B cell (primary cell): Measurements from ENCODE around the gene PCSK2. TPM values are rescaled to one million over a fixed set of nuclear protein-coding genes. Genes with fewer than 3 reads are reported as not detected.

Experiments used
- ATAC-seq: fragments of 200-7000 bp; cut with Tn5 transposase; one replicate; pipeline ENCODE4 v1.10.0; 2021; ENCODE audit warnings: low read depth, mild to moderate bottlenecking, moderate number of reproducible peaks, moderate library complexity
- CTCF ChIA-PET: fragments of 350-600 bp; sonication (Branson Sonifier 250); formaldehyde crosslinking; loops from one replicate; lab custom pipeline; 2021; ENCODE audit warnings: antibody characterized with exemption, inconsistent platforms; lab: Charles Lee
- POLR2A ChIA-PET: fragments of 350-600 bp; sonication (Branson Sonifier 250); formaldehyde crosslinking; loops from one replicate; lab custom pipeline; 2021; ENCODE audit warnings: antibody characterized with exemption; lab: Charles Lee
- DNase-seq: peaks from one replicate; pipeline ENCODE4 v3.0.0; 2013
- H2AFZ ChIP-seq: 2 replicates; pipeline ENCODE4 v1.6.1; 2012; ENCODE audit warnings: mild to moderate bottlenecking, low read depth, low read length; ENCODE audit not compliant: insufficient read depth, poor library complexity, severe bottlenecking
- H3K27ac ChIP-seq, 2 donors: 1 replicate in 1 of 2; 2 replicates in 1 of 2; pipeline ENCODE4 v1.5.1; 2012 to 2013; ENCODE audit warnings: low read length in 2 of 2, mild to moderate bottlenecking in 2 of 2, moderate library complexity in 1 of 2
- H3K27me3 ChIP-seq, 4 experiments: fragments of 200-600 bp in 1 of 4; sonication (generic) in 1 of 4; replicated peaks in 1 of 4; 1 replicate in 2 of 4; 2 replicates in 2 of 4; pipeline versions ENCODE4 v1.6.1 to v1.7.0; 2013 to 2016; ENCODE audit warnings: low read length in 3 of 4, mild to moderate bottlenecking in 2 of 4, mixed read lengths in 1 of 4, moderate library complexity in 1 of 4; ENCODE audit not compliant: insufficient read depth in 4 of 4, control insufficient read depth in 3 of 4; ENCODE audit errors: control extremely low read depth in 1 of 4
- H3K36me3 ChIP-seq, 2 experiments: replicated peaks in 1 of 2; 1 replicate in 1 of 2; 2 replicates in 1 of 2; pipeline versions ENCODE4 v1.6.1 to v1.7.1; 2013; ENCODE audit warnings: low read length in 1 of 2; ENCODE audit not compliant: insufficient read depth in 2 of 2, control insufficient read depth in 1 of 2; ENCODE audit errors: control extremely low read depth in 1 of 2, extremely low read depth in 1 of 2
- H3K4me1 ChIP-seq, 2 donors: fragments of 200-600 bp in 1 of 2; sonication (generic) in 1 of 2; 1 replicate in 1 of 2; 2 replicates in 1 of 2; pipeline versions ENCODE4 v1.5.1 to v1.6.1; 2013 to 2017; ENCODE audit warnings: low read length in 2 of 2; ENCODE audit not compliant: control insufficient read depth in 2 of 2, insufficient read depth in 2 of 2
- H3K4me2 ChIP-seq: replicated peaks from 2 replicates; pipeline ENCODE3; 2012; ENCODE audit warnings: mild to moderate bottlenecking, low read depth, low read length; ENCODE audit not compliant: poor library complexity, severe bottlenecking
- H3K4me3 ChIP-seq, 5 experiments: fragments of 200-600 bp in 1 of 5; sonication (generic) in 1 of 5; 1 replicate in 3 of 5; 2 replicates in 2 of 5; pipeline versions ENCODE4 v1.5.1 to v1.7.0; 2011 to 2016; ENCODE audit warnings: low read length in 4 of 5, mild to moderate bottlenecking in 4 of 5, low read depth in 2 of 5, control low read depth in 1 of 5, moderate library complexity in 1 of 5; ENCODE audit not compliant: insufficient read depth in 1 of 5; ENCODE audit errors: control extremely low read depth in 1 of 5, extremely low read depth in 1 of 5
- H3K79me2 ChIP-seq: fragments of 200-600 bp; sonication (generic); one replicate; pipeline ENCODE4 v1.6.0; 2016; ENCODE audit warnings: low read length; ENCODE audit not compliant: control insufficient read depth, insufficient read depth
- H3K9ac ChIP-seq: fragments of 200-600 bp; sonication (generic); 2 replicates; pipeline ENCODE4 v1.6.1; 2017; ENCODE audit warnings: mild to moderate bottlenecking, low read length, moderate library complexity
- H3K9me3 ChIP-seq, 3 donors: one replicate each; pipeline versions ENCODE4 v1.6.1 to v1.7.1; 2013; ENCODE audit warnings: low read length in 2 of 3; ENCODE audit not compliant: control insufficient read depth in 2 of 3, insufficient read depth in 1 of 3; ENCODE audit errors: control extremely low read depth in 1 of 3
- H4K20me1 ChIP-seq: 2 replicates; pipeline ENCODE4 v1.6.0; 2012; ENCODE audit warnings: mild to moderate bottlenecking, low read length; ENCODE audit not compliant: insufficient read depth, control insufficient read depth, poor library complexity, severe bottlenecking
- H3K27ac Mint-ChIP-seq: one replicate; pipeline ENCODE4 v1.8.0; 2021; ENCODE audit warnings: mixed read lengths
- H3K27me3 Mint-ChIP-seq: one replicate; pipeline ENCODE4 v1.8.0; 2021; ENCODE audit warnings: mixed read lengths
- H3K4me1 Mint-ChIP-seq: one replicate; pipeline ENCODE4 v1.8.0; 2021; ENCODE audit warnings: mixed read lengths
- H3K4me3 Mint-ChIP-seq: one replicate; pipeline ENCODE4 v1.8.0; 2021; ENCODE audit warnings: mixed read lengths
- H3K9me3 Mint-ChIP-seq: one replicate; pipeline ENCODE4 v1.8.0; 2022; ENCODE audit warnings: mixed read lengths; ENCODE audit not compliant: insufficient read depth
- EZH2 ChIP-seq: IDR thresholded peaks from 2 replicates; pipeline ENCODE4 v1.6.1; 2012; ENCODE audit warnings: borderline replicate concordance, low read depth, mild to moderate bottlenecking, moderate library complexity, low read length; ENCODE audit not compliant: insufficient read depth, poor library complexity, severe bottlenecking
- WGBS: methylation state at CpG from one replicate; pipeline ENCODE4 v1.1.5; 2013; ENCODE audit warnings: missing lambda C conversion rate; ENCODE audit not compliant: insufficient coverage; 5-methylcytosine and 5-hydroxymethylcytosine counted together
- intact Hi-C: fragments of 100-400 bp; cut with micrococcal nuclease; formaldehyde crosslinking; loops from one replicate; pipeline ENCODE4 v1.10.0; 2022
- polyA plus RNA-seq: library from polyadenylated mRNA; depleted of rRNA; stranded (reverse); fragments of >200 nt; gene quantifications from 2 replicates; pipeline ENCODE4 v1.2.3, GENCODE V29; 2012
- total RNA-seq, 2 donors: library from RNA; stranded (reverse); fragments of 120-200 nt in 1 of 2; gene quantifications; 1 replicate in 1 of 2; 2 replicates in 1 of 2; pipeline versions ENCODE4 v1.2.3 to v1.2.4, GENCODE V29; 2013 to 2022
- TF ChIP-seq, protein P1 (sequence below): fragments of 200-600 bp; IDR thresholded peaks from one replicate; pipeline ENCODE4 v1.8.0; 2022; ENCODE audit warnings: antibody characterized with exemption, mild to moderate bottlenecking

The PCSK2 gene
- total and polyA plus RNA-seq, 2 donors (not counting 1 experiment from before 2014, with no cell fraction given): not detected

DNA sequence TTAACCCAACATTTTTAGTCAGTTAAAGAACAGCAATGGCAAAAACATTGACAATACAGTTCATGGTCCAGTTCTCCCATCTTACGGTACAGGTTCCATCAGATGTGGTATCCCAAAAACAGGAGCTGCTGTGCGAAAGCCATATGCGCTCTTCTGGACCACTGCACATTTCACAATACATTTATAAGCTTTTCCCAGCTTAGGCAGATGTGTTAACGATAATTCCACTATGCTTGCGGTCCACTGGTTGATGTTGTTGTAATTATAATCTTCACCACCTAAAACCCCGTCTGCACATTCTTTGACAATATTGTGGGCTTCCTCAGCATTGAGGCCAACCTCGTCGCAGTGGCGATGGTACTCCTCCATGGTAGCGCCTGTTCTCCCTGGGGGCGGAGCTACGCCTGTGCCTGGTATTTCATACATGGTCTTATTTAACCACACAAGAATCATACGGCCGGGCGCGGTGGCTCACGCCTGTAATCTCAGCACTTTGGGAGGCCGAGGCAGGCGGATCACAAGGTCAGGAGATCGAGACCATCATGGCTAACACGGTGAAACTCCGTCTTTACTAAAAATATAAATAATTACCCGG lies 252.3 kb downstream of the PCSK2 start:
- Histone ChIP-seq H3K4me1 (no peaks in the 10 kb centered on the region), H3K27ac (no peak overlapping the region), H3K9me3 (no peaks in the 10 kb centered on the region), H3K9ac (no peak overlapping the region), H3K4me2 (no peak overlapping the region), H3K4me3 (no peak overlapping the region), H4K20me1 (no peaks in the 10 kb centered on the region), H3K79me2 (no peaks in the 10 kb centered on the region), H3K36me3 (no peaks in the 10 kb centered on the region), H3K27me3 (no peaks in the 10 kb centered on the region), H2AFZ (no peak overlapping the region)
- Mint-ChIP-seq H3K4me3 (no peak overlapping the region), H3K27ac (no peak overlapping the region), H3K27me3 (peaks cover 15% of the 10 kb centered on the region), H3K4me1 (no peaks in the 10 kb centered on the region), H3K9me3 (no peaks in the 10 kb centered on the region)
- DNase-seq (no peak), ATAC-seq (no peak)
- ChIA-PET CTCF (no interaction called here), POLR2A (no interaction called here)
- 87% methylated on average over 14 of the region's 23 CpGs for WGBS
- intact Hi-C loops: no loop called here
- TF ChIP-seq, protein P1, sequence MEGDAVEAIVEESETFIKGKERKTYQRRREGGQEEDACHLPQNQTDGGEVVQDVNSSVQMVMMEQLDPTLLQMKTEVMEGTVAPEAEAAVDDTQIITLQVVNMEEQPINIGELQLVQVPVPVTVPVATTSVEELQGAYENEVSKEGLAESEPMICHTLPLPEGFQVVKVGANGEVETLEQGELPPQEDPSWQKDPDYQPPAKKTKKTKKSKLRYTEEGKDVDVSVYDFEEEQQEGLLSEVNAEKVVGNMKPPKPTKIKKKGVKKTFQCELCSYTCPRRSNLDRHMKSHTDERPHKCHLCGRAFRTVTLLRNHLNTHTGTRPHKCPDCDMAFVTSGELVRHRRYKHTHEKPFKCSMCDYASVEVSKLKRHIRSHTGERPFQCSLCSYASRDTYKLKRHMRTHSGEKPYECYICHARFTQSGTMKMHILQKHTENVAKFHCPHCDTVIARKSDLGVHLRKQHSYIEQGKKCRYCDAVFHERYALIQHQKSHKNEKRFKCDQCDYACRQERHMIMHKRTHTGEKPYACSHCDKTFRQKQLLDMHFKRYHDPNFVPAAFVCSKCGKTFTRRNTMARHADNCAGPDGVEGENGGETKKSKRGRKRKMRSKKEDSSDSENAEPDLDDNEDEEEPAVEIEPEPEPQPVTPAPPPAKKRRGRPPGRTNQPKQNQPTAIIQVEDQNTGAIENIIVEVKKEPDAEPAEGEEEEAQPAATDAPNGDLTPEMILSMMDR: no peak
- no peak for TF ChIP-seq EZH2

DNA sequence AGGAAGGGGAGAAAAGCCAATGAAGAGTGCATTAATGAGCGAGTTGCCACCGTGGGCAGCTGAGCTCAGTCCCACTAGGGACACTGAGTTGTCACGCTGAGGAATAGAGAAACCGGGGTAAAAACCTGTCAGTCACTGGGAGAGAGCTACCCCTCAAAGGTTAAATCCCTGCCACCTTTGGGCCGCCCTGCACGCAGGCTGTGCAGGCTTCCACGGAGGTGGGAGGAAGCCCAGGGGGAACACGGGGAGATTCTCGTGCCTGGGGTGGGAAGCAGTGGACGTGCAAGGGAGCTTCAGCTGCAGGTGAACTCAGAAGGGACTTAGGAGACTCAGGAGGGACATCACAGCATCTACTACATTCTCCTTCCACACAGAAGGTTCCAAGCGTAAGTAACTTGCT lies 253.9 kb downstream of the PCSK2 start:
- POLR2A ChIA-PET: no interaction called here

More for the DNA sequence above, 253.9 kb downstream of the PCSK2 start:
- WGBS: 90% methylated on average over 10 of the region's 11 CpGs
- no peaks in the 10 kb centered on the region for H3K36me3 ChIP-seq
- ATAC-seq (no peak), DNase-seq (no peak)
- H3K4me1 Mint-ChIP-seq: no peaks in the 10 kb centered on the region
- H3K27ac Mint-ChIP-seq: no peak overlapping the region
- peaks cover 12% of the 10 kb centered on the region for H3K27me3 Mint-ChIP-seq
- intact Hi-C loops: no loop called here
- H3K79me2 ChIP-seq: no peaks in the 10 kb centered on the region
- no peaks in the 10 kb centered on the region for H3K9me3 Mint-ChIP-seq
- no peak overlapping the region for H2AFZ ChIP-seq
- no peak overlapping the region for H3K4me2 ChIP-seq
- H3K27ac ChIP-seq: no peak overlapping the region
- no peak overlapping the region for H3K4me3 Mint-ChIP-seq
- no peaks in the 10 kb centered on the region for H3K4me1 ChIP-seq
- no peak overlapping the region for H3K9ac ChIP-seq
- H4K20me1 ChIP-seq: no peaks in the 10 kb centered on the region
- no peaks in the 10 kb centered on the region for H3K27me3 ChIP-seq
- CTCF ChIA-PET: no interaction called here
- no peaks in the 10 kb centered on the region for H3K9me3 ChIP-seq
- H3K4me3 ChIP-seq: no peak overlapping the region
- no peak for TF ChIP-seq EZH2
- TF ChIP-seq, protein P1: no peak
